ENCODE results near the gene FKBP14.

DNA sequence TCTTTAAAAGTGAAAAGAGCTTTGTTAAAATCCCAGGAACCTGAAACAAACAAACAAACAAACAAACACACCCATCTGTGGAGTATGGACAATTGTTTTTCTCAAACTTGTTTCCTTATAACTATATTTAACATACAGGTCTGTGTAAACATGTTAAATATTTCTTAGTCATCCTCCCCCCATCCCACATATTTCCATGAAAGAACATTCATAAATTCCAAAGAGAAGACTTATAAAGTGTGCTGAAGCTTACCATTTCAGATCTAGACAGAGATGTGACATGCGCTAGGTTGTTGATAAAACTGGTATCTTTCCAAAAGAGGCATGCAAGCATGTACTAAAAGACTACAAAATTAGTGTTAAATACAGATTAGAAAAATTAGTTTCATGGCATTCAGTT is 6.5 kb downstream of the FKBP14 start:
- TF ChIP-seq, protein P1, sequence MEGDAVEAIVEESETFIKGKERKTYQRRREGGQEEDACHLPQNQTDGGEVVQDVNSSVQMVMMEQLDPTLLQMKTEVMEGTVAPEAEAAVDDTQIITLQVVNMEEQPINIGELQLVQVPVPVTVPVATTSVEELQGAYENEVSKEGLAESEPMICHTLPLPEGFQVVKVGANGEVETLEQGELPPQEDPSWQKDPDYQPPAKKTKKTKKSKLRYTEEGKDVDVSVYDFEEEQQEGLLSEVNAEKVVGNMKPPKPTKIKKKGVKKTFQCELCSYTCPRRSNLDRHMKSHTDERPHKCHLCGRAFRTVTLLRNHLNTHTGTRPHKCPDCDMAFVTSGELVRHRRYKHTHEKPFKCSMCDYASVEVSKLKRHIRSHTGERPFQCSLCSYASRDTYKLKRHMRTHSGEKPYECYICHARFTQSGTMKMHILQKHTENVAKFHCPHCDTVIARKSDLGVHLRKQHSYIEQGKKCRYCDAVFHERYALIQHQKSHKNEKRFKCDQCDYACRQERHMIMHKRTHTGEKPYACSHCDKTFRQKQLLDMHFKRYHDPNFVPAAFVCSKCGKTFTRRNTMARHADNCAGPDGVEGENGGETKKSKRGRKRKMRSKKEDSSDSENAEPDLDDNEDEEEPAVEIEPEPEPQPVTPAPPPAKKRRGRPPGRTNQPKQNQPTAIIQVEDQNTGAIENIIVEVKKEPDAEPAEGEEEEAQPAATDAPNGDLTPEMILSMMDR (IDR thresholded peaks at IDR 0.05), result no peak
- TF ChIP-seq POLR2A (IDR thresholded peaks at IDR 0.05), result no peak
